Large intestine (tissue), 3 donors: ENCODE measurements around the gene PSME4. TPM values are rescaled to one million over a fixed set of nuclear protein-coding genes. Genes with fewer than 3 reads are reported as not detected.

Experiments used
- DNase-seq, 2 donors: peaks; one replicate each; pipeline versions ENCODE4 v3.0.0 to v3.0.0-alpha.2; 2013
- H3K27ac ChIP-seq: one replicate; pipeline ENCODE4 v1.5.1; 2013; ENCODE audit warnings: low read length
- H3K27me3 ChIP-seq: 2 replicates; pipeline ENCODE4 v1.6.1; 2013; ENCODE audit warnings: low read length; ENCODE audit not compliant: control insufficient read depth, insufficient read depth
- H3K36me3 ChIP-seq: 2 replicates; pipeline ENCODE4 v1.6.1; 2013; ENCODE audit warnings: low read length; ENCODE audit not compliant: control insufficient read depth, insufficient read depth
- H3K4me1 ChIP-seq: one replicate; pipeline ENCODE4 v1.6.1; 2013; ENCODE audit warnings: low read length; ENCODE audit not compliant: control insufficient read depth, insufficient read depth
- H3K4me3 ChIP-seq: one replicate; pipeline ENCODE4 v1.5.1; 2013; ENCODE audit warnings: low read length
- H3K9me3 ChIP-seq: one replicate; pipeline ENCODE4 v1.6.1; 2013; ENCODE audit warnings: mild to moderate bottlenecking, low read depth, low read length, moderate library complexity; ENCODE audit not compliant: control insufficient read depth
- WGBS: methylation state at CpG from one replicate; pipeline ENCODE4 v1.1.5; 2013; ENCODE audit warnings: low lambda C conversion rate; ENCODE audit not compliant: insufficient coverage; 5-methylcytosine and 5-hydroxymethylcytosine counted together
- polyA plus RNA-seq: library from polyadenylated mRNA; unstranded; fragments of 120-200 nt; gene quantifications from one replicate; pipeline ENCODE4 v1.2.1, GENCODE V29; 2013

Gene PSME4
- polyA plus RNA-seq, 1 donor = 26.6 TPM

DNA sequence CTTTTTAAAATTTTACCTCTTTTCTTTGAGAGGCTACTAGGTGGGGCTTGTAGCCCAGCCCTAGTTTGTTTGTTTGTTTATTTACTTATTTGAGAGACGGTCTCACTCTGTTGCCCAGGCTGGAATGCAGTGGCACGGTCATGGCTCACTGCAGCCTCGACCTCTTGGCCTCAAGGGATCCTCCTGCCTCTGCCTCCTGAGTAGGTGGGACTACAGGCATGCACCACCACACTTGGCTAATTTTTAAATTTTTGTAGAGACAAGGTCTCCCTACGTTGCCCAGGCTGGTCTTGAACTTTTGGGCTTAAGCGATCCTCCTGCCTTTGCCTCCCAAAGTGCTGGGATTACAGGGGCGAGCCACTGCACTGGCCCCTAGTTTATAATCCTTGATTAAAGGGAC lies 149.0 kb downstream of the PSME4 start:
- Histone ChIP-seq H3K27me3 (no peaks in the 10 kb centered on the region), H3K4me3 (no peak overlapping the region), H3K9me3 (no peaks in the 10 kb centered on the region), H3K27ac (no peak overlapping the region), H3K36me3 (no peaks in the 10 kb centered on the region), H3K4me1 (peaks cover 16% of the 10 kb centered on the region)
- WGBS = no CpG with 5 or more reads among the region's 6 CpGs
- no peak for DNase-seq

DNA sequence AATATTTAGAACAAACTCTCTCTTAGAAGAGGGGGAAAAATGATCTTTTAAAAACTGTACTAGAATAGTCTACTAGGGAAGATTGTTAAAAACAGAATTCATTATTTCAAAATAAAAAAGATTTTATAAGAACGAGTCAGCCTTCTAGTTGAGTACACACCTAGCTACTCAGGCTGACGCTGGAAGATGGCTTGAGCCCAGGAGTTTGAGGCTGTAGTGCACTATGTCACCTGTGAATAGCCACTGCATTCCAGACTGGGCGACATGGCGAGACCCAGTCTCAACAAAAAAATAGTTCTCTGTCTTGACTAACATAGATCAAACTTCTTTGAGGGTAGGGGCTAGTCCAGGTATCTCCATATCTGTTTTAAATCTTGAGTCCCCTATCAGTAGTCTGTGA lies 150.1 kb downstream of the PSME4 start:
- WGBS = no CpG with 5 or more reads among the region's 4 CpGs
- H3K4me3 ChIP-seq = no peak overlapping the region
- H3K36me3 ChIP-seq = peaks cover 4% of the 10 kb centered on the region
- no peaks in the 10 kb centered on the region for H3K27me3 ChIP-seq
- DNase-seq = no peak
- peak overlapping the region; percentile 88 for H3K27ac ChIP-seq
- H3K4me1 ChIP-seq = peaks cover 16% of the 10 kb centered on the region
- no peaks in the 10 kb centered on the region for H3K9me3 ChIP-seq

DNA sequence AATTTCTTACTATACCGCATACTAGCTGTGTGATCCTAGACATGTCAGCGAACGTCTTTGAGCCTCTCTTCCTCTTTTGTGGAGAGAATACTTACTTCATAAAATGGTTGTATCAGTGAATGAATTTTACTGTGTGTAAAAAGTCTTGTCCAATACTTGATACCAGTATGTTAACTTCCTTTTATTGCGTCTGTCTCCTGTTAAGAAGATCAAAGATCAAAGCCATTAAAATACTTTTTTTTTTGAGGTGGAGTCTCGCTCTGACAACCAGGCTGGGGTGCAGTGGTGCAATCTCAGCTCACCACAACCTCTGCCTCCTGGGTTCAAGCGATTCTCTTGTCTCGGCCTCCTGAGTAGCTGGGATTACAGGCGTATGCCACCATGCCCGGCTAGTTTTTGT lies 150.7 kb downstream of the PSME4 start:
- H3K9me3 ChIP-seq = no peaks in the 10 kb centered on the region
- no peaks in the 10 kb centered on the region for H3K27me3 ChIP-seq
- no CpG with 5 or more reads among the region's 9 CpGs for WGBS
- H3K4me1 ChIP-seq = peaks cover 16% of the 10 kb centered on the region
- H3K36me3 ChIP-seq = peaks cover 8% of the 10 kb centered on the region
- no peak overlapping the region for H3K4me3 ChIP-seq
- peak overlapping the region; percentile 88 for H3K27ac ChIP-seq
- peak; percentile 56 to 75 for DNase-seq

DNA sequence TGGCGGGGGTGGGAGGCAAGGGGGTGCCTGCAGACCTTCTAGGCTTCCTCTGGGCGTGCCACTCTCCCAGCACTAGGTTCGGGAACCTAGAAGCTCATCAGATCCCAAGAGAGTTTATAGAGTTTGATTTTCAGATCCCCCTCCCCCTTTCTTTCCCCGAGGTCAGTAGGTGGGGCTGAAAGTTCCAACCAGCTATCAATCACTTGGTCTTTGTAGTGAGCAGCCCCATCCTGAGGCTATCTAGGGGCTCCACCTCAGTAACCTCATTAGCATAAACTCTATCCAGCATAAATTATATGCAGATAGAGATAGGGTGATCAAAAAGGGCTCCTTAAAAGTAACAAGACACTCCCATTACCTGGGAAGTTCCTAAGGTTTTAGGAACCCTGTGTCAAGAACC lies 151.2 kb downstream of the PSME4 start:
- no peak for DNase-seq
- peaks cover 16% of the 10 kb centered on the region for H3K4me1 ChIP-seq
- 40% methylated on average over 1 of the region's 4 CpGs for WGBS
- peaks cover 10% of the 10 kb centered on the region for H3K36me3 ChIP-seq
- H3K27me3 ChIP-seq = no peaks in the 10 kb centered on the region
- H3K9me3 ChIP-seq = no peaks in the 10 kb centered on the region
- H3K4me3 ChIP-seq = no peak overlapping the region
- H3K27ac ChIP-seq = peak overlapping the region; percentile 88

DNA sequence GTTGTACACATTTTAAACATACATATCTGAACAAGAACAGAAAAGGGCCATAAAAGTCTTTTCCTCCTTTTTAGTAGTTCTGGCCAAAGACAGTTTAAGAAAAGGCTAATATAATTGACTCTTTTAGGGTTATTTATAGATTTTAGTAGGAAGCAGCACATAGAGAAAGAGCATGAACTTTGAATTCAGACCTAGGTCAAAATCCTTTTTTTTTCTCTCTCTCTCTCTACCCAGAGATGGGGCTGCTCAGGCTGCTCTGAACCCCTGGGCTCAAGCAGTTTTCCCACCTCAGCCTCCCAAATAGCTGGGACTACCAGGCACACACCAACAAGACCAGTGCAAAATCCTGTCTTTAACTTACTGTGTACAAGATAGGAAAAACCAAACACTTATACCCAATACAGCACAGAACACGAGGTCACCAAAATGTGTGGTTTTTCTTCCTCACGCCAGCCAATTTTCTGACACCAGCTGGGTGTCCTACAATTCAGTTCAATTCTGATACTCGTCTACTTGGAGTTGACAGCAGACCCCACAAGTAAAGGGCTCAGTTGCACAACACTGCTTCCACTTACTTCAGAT lies 151.8 kb downstream of the PSME4 start:
- peaks cover 11% of the 10 kb centered on the region for H3K36me3 ChIP-seq
- DNase-seq = peak in 1 of 2 donors; percentile 33
- H3K27me3 ChIP-seq = no peaks in the 10 kb centered on the region
- peak overlapping the region; percentile 88 for H3K27ac ChIP-seq
- peaks cover 17% of the 10 kb centered on the region for H3K4me1 ChIP-seq
- no peak overlapping the region for H3K4me3 ChIP-seq
- H3K9me3 ChIP-seq = no peaks in the 10 kb centered on the region
- no CpG with 5 or more reads among the region's 3 CpGs for WGBS

Other genes starting within 250 kb of the PSME4 start
- gene CHAC2, start 203.2 kb downstream of the PSME4 start, polyA plus RNA-seq = 4.7 TPM
- gene ASB3, start 184.0 kb downstream of the PSME4 start, polyA plus RNA-seq = 11.7 TPM
- 64.1 TPM for gene ERLEC1, start 183.9 kb downstream of the PSME4 start, polyA plus RNA-seq
- 3.3 TPM for gene GPR75, start 111.0 kb downstream of the PSME4 start, polyA plus RNA-seq
- 13.5 TPM for gene ACYP2, start 144.6 kb upstream of the PSME4 start, polyA plus RNA-seq